ENCODE data around the gene RPS6KC1.
"Not testable (repeated sequence)": the region's sequence is repeated elsewhere in the genome, so short reads cannot be mapped to it uniquely, and the experiment has no call there.

Gene RPS6KC1

DNA sequence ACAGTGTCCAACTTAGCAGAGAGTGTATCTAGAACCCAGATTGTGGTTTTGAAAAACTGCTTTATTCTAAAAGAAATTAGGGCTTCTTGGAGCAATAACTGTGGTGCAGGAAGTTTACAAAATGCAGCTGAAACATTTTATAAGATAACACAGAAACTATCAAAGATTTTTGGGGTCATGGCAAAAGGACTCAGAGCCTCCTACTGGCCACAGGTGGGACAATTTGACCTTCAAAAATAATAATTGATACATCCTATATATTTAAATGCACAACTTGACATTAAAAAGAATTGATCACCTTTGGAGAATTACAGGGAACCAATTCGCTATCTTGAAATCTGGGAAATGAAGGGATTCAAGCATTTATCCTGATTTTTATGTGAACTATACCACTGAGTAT lies 235.2 kb downstream of the RPS6KC1 start:
- no peak for DNase-seq (ENCODE audit: low read depth)

DNA sequence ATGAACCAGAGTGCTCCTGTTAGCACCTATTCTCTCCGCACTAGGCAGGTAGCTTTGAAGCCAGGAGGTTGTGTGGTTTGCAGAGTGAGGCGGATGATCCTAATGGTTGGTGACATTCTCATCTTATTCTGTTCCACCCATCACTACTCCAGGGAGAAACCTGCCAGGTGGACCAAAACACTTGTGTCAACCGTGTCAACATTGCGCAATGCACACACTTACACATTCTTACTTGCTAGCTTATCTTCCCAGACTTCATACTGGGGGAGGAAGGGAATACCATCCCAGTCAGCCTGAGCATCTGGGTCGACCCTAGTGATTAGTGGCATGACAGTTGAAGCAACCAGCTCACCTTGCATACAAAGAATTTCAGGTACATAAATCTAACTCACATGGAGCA lies 236.9 kb downstream of the RPS6KC1 start:
- DNase-seq (ENCODE audit: low read depth) = no peak

GRCh38 chr1:213291526-213291925 lies 240.5 kb downstream of the RPS6KC1 start:
- DNase-seq (ENCODE audit: low read depth) = no peak

DNA sequence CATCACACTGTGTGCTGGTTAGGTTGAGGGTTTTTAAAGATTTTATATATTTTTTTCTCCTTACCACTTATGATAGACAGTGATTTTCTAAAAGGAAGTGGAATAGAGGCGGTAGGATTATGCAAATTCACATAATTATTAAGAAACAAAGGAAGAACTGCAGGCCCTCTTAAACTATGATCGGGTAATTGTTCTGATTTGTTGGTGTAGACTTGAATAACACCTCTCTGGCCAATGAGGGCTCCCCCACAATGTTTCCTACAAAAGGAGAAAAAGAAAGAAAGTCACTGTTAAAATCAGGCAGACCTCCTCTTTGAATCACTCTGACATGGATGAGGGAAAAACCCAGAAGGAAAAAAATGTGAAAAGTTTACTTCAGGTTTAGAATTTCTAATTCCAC lies 241.6 kb downstream of the RPS6KC1 start:
- no peak for DNase-seq (ENCODE audit: low read depth)

GRCh38 chr1:213295860-213296259 lies 244.8 kb downstream of the RPS6KC1 start:
- no peak for DNase-seq (ENCODE audit: low read depth)

DNA sequence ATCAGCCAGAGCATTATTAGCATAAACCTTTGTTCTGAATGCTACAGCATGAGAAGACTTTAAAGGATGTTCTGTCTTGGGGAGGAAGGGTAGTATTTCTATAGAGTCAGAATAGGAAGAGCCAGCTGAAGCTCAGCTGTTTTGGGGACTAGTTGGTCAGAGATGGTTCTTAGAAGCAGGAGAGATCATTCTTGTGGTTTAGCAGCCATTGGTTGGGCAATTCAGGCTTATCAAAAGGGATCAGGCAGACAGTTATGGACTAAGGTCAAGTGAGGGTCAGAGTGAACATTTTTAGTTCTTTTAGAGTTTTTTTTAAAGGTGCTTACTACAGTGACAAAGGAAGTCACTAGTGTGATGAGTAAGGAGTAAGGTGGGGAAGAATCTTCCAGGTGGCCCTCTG lies 245.5 kb downstream of the RPS6KC1 start:
- DNase-seq (ENCODE audit: low read depth) = no peak

GRCh38 chr1:213297021-213297420 lies 246.0 kb downstream of the RPS6KC1 start:
- no peak for DNase-seq (ENCODE audit: low read depth)

DNA sequence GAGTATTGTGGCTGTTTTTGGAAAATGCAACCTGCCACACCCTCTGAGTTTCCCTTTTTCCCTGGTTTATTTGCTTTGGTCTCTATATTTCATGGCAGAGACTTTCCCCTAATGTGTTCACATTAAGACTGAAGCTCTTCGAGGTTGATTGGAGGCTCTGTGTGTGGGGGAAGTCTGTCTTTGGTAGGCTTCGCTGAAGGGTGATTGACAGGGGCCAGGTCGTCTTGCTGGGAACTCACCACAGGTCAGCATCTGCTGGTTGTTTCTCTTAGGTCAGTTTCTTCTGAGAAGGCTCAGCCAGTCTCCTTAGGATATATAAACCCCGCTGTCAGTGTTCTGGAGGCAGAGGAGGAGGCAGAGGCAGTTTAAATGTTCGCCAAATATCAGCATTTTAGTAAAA lies 249.4 kb downstream of the RPS6KC1 start:
- DNase-seq (ENCODE audit: low read depth) = no peak

DNA sequence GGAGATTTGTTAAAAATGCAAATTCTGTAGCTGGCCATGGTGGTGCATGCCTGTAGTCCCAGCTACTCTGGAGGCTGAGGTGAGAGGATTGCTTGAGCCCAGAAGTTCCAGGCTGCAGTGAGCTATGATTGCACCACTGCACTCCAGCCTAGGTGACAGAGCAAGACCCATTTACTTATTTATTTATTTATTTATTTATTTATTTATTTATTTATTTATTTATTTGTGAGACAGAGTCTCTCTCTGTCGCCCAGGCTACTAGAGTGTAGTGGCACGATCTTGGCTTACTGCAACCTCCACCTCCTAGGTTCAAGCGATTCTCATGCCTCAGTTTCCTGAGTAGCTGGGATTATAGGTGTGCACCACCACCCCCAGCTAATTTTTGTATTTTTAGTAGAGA lies 250.5 kb downstream of the RPS6KC1 start:
- not testable (repeated sequence) for DNase-seq (ENCODE audit: low read depth)

DNA sequence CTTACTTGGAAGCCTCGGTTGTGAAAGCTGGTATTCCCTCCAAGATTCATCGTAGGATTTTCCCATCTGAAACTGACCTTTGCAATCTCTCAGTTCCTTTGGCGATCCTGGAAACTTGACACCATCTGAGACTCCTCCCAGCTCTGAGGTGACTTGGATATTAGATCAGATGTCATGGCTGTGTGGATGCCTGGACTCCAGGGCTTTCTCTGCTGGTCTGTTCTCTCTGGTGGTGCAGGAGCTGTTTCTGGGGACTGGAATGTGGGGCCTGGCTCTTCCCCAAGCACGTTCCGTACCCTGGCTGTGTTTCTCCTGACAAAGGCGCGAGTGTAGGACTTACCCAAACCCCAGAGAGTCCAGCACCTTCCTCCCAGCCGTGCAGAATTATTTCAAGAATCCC lies 252.2 kb downstream of the RPS6KC1 start:
- DNase-seq (ENCODE audit: low read depth) = no peak

GRCh38 chr1:213315571-213315970 lies 264.5 kb downstream of the RPS6KC1 start:
- DNase-seq (ENCODE audit: low read depth) = no peak

- not testable (repeated sequence) for DNase-seq (ENCODE audit: low read depth)
These were observed 267.4 kb downstream of the RPS6KC1 start for GRCh38 chr1:213318458-213318857.

DNA sequence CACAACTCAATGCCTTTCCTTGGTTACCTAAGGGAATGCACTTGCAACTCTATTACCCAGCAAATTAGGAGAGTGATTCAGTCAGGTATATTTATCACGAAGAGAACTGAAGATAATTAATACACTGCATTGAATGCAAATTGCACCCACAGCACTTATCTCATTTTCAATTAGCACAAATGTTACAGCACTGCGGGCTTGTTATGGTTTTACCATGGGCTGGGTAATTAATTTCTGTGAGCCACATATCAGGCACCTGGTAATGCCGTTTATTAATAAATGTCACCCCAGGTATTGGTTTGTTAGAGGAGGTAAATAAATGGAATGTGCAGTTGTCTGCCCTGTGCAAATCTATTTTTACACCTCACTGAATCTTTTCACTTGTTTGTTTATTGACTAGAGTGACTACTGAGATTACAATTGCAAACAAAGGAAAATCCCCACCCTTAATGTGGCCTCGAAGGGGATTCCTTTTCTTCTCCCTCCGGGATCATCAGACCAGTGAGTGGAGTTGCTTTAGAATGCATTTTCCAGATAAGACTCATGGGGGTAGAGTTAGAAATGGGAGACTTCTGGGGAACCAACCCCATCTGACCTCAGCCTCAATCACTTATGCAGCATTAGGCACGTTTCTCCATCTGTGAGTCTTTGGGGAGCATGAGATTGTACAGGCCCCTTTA lies 269.3 kb downstream of the RPS6KC1 start:
- DNase-seq (ENCODE audit: low read depth) = no peak

All from GM04503 (cell line).